Cardiac fibroblast (primary cell): ENCODE data around the gene CEP112.

Experiments used
- DNase-seq, 2 donors: peaks; one replicate each; pipeline versions ENCODE4 v3.0.0 to v3.0.0-alpha.2; 2010; ENCODE audit warnings: low read depth in 2 of 2
- H3K4me3 ChIP-seq, 2 donors: replicated peaks in 1 of 2; 1 replicate in 1 of 2; 2 replicates in 1 of 2; pipeline ENCODE4 v1.5.1; 2011; ENCODE audit warnings: low read depth in 2 of 2, low read length in 2 of 2, mild to moderate bottlenecking in 2 of 2, moderate library complexity in 1 of 2
- CTCF ChIP-seq: IDR thresholded peaks from one replicate; pipeline ENCODE4 v1.5.1; 2011; ENCODE audit warnings: low read depth, mild to moderate bottlenecking, low read length, inconsistent platforms

The CEP112 gene

GRCh38 chr17:65975878-65976277, 216.1 kb downstream of the CEP112 start:
- DNase-seq: no peak
- TF ChIP-seq CTCF: no peak

GRCh38 chr17:65973237-65973636, 218.7 kb downstream of the CEP112 start:
- DNase-seq: no peak
- no peak overlapping the region for H3K4me3 ChIP-seq
- TF ChIP-seq CTCF: no peak

More at GRCh38 chr17:65975878-65976277, 216.1 kb downstream of the CEP112 start:
- no peak overlapping the region for H3K4me3 ChIP-seq

GRCh38 chr17:65967372-65967771, 224.6 kb downstream of the CEP112 start:
- TF ChIP-seq CTCF: no peak
- DNase-seq: no peak
- no peak overlapping the region for H3K4me3 ChIP-seq

GRCh38 chr17:65966072-65966695, 225.7 kb downstream of the CEP112 start:
- H3K4me3 ChIP-seq: no peak overlapping the region
- no peak for TF ChIP-seq CTCF
- peak in 1 of 2 donors; percentile 35 for DNase-seq

GRCh38 chr17:65963179-65963578, 228.8 kb downstream of the CEP112 start:
- no peak for DNase-seq
- no peak for TF ChIP-seq CTCF

GRCh38 chr17:65959630-65960029, 232.3 kb downstream of the CEP112 start:
- TF ChIP-seq CTCF: no peak
- no peak overlapping the region for H3K4me3 ChIP-seq
- no peak for DNase-seq

More at GRCh38 chr17:65963179-65963578, 228.8 kb downstream of the CEP112 start:
- H3K4me3 ChIP-seq: no peak overlapping the region

GRCh38 chr17:65956814-65957213, 235.1 kb downstream of the CEP112 start:
- H3K4me3 ChIP-seq: no peak overlapping the region
- DNase-seq: peak in 1 of 2 donors; percentile 65
- no peak for TF ChIP-seq CTCF
